Measurements from ENCODE around the gene CASP7. TPM values are rescaled to one million over a fixed set of nuclear protein-coding genes. Genes with fewer than 3 reads are reported as not detected.
A peak's percentile ranks its signal among the peaks of the same experiment; 100 is the strongest.

The CASP7 gene
- total and polyA plus RNA-seq, 7 experiments from 2014 or later, result 8.5 to 43.4 (median 13.6) TPM

DNA sequence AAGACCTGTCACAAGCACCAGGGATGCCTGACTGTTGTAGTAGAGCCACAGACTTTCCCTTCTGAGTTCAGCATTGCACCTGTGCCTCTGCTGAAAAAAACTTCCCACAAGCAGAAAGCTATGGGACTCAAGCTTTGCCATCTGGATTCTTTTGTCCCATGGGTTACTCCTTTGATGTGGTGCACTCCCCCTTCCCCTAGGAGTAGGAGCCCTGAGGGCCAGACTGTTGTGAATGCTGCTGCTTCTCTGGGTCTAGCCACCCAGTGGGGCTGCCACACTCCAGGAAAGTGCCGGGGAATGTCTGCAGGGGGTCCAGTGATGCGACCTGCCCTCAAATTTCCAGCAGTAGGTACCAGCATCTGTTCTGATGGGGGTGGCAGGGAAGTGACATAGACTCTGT lies 11.7 kb downstream of the CASP7 start:
- Mint-ChIP-seq H3K27ac (no peak overlapping the region), H3K27me3 (no peaks in the 10 kb centered on the region), H3K9me3 (peaks cover 8 to 76% (median 45%) of the 10 kb centered on the region in 11 donors), H3K4me3 (no peak overlapping the region), H3K36me3 (peaks cover 28 to 87% (median 70%) of the 10 kb centered on the region in 5 donors), H3K4me1 (peaks cover 15 to 32% (median 25%) of the 10 kb centered on the region in 7 donors)
- ATAC-seq (no peak), DNase-seq (no peak)
- Histone ChIP-seq H3K27ac (ENCODE audit: low read depth, low read length) (no peak overlapping the region), H3K36me3 (ENCODE audit: control insufficient read depth in 2 of 3, insufficient read depth in 3 of 3, low read length in 3 of 3) (peaks cover 0 to 18% (median 4%) of the 10 kb centered on the region in 3 experiments), H3K4me3 (ENCODE audit: low read length) (no peak overlapping the region), H3K27me3 (ENCODE audit: control insufficient read depth in 2 of 2, insufficient read depth in 2 of 2, low read length in 2 of 2) (no peaks in the 10 kb centered on the region), H3K9me3 (ENCODE audit: control insufficient read depth in 2 of 3, low read length in 3 of 3) (peaks cover 0 to 30% (median 13%) of the 10 kb centered on the region in 3 experiments), H3K4me1 (ENCODE audit: control insufficient read depth in 2 of 2, insufficient read depth in 2 of 2, low read length in 2 of 2) (peaks cover 0 to 7% of the 10 kb centered on the region in 2 donors)
- intact Hi-C loops (cut with micrococcal nuclease), result no loop called here
- CTCF ChIA-PET, result no interaction called here
- POLR2A ChIA-PET, result no interaction called here

DNA sequence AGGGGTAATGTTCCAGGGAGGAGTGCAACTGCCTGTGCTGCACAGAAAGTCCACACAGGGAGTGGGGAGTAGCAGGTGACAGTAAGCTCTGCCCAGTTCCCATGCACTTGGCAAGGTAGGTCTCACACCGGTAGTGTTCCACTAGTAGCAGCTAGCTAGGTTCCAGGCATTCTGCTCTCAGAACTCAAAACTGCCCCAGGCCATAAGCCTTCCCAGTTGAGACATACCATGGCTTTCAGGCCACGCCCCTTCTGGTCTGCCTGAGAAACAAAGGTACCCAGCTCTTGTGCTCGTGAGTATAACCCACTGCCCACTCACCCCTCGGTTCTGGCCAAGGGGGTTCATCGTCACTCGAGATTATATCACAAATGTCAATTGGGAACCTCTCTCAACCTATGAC lies 12.6 kb downstream of the CASP7 start:
- Mint-ChIP-seq H3K9me3 (peaks cover 8 to 68% (median 42%) of the 10 kb centered on the region in 11 donors), H3K4me1 (peaks cover 15 to 32% (median 25%) of the 10 kb centered on the region in 7 donors), H3K27me3 (no peaks in the 10 kb centered on the region), H3K36me3 (peaks cover 28 to 90% (median 74%) of the 10 kb centered on the region in 5 donors), H3K4me3 (no peak overlapping the region), H3K27ac (no peak overlapping the region)
- H3K27ac ChIP-seq (ENCODE audit: low read depth, low read length), result no peak overlapping the region
- no peaks in the 10 kb centered on the region for H3K27me3 ChIP-seq (ENCODE audit: control insufficient read depth in 2 of 2, insufficient read depth in 2 of 2, low read length in 2 of 2)
- peaks cover 0 to 7% of the 10 kb centered on the region in 2 donors for H3K4me1 ChIP-seq (ENCODE audit: control insufficient read depth in 2 of 2, insufficient read depth in 2 of 2, low read length in 2 of 2)
- no peak for ATAC-seq
- ChIA-PET POLR2A (no interaction called here), CTCF (no interaction called here)
- intact Hi-C loops (cut with micrococcal nuclease), result no loop called here
- peaks cover 0 to 20% (median 4%) of the 10 kb centered on the region in 3 experiments for H3K36me3 ChIP-seq (ENCODE audit: control insufficient read depth in 2 of 3, insufficient read depth in 3 of 3, low read length in 3 of 3)
- peaks cover 0 to 24% (median 13%) of the 10 kb centered on the region in 3 experiments for H3K9me3 ChIP-seq (ENCODE audit: control insufficient read depth in 2 of 3, low read length in 3 of 3)
- no peak overlapping the region for H3K4me3 ChIP-seq (ENCODE audit: low read length)
- DNase-seq, result no peak

DNA sequence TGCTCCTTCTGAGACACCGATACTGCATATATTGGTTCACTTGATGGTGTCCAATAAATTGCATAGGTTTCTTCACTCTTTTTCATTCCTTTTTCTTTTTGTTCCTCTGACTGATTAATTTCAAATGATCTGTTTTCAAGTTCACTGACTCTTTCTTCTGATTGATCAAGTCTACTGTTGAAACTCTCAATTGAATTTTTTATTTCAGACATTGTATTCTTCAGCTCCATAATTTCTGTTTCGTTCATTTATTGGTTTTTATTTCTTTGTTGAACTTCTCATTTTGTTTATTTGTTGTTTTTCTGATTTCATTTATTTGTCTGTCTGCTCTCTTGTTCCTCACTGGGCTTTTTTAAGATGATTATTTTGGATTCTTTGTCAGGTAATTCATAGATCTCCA lies 13.6 kb downstream of the CASP7 start:
- ATAC-seq (no peak), DNase-seq (no peak)
- Mint-ChIP-seq H3K9me3 (peaks cover 5 to 57% (median 35%) of the 10 kb centered on the region in 11 donors), H3K4me1 (peaks cover 13 to 28% (median 21%) of the 10 kb centered on the region in 7 donors), H3K4me3 (peak overlapping the region in 1 of 10 donors; percentile 33), H3K36me3 (peaks cover 24 to 86% (median 67%) of the 10 kb centered on the region in 5 donors), H3K27me3 (no peaks in the 10 kb centered on the region), H3K27ac (peak overlapping the region in 2 of 9 donors; percentile 3 to 76)
- Histone ChIP-seq H3K4me1 (ENCODE audit: control insufficient read depth in 2 of 2, insufficient read depth in 2 of 2, low read length in 2 of 2) (peaks cover 0 to 7% of the 10 kb centered on the region in 2 donors), H3K9me3 (ENCODE audit: control insufficient read depth in 2 of 3, low read length in 3 of 3) (peaks cover 0 to 17% (median 10%) of the 10 kb centered on the region in 3 experiments), H3K27ac (ENCODE audit: low read depth, low read length) (no peak overlapping the region), H3K36me3 (ENCODE audit: control insufficient read depth in 2 of 3, insufficient read depth in 3 of 3, low read length in 3 of 3) (peaks cover 0 to 30% (median 4%) of the 10 kb centered on the region in 3 experiments), H3K27me3 (ENCODE audit: control insufficient read depth in 2 of 2, insufficient read depth in 2 of 2, low read length in 2 of 2) (no peaks in the 10 kb centered on the region), H3K4me3 (ENCODE audit: low read length) (no peak overlapping the region)
- intact Hi-C loops (cut with micrococcal nuclease), result no loop called here
- ChIA-PET CTCF (no interaction called here), POLR2A (no interaction called here)

DNA sequence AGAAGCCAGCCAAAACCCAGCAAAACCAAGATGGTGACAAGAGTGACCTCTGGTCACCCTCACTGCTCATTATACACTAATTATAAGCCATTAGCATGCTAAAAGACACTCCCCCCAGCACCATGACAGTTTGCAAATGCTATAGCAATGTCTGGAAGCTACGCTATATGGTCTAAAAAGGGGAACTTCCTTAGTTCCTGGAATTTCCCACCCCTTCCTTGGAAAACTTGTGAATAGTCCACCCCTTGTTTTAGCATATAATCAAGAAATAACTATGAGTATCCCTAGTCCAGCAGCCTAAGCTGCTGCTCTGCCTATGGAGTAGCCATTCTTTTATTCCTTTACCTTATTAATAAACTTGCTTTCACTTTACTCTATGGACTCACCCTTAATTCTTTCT lies 16.0 kb downstream of the CASP7 start:
- Histone ChIP-seq H3K4me1 (ENCODE audit: control insufficient read depth in 2 of 2, insufficient read depth in 2 of 2, low read length in 2 of 2) (no peaks in the 10 kb centered on the region), H3K27ac (ENCODE audit: low read depth, low read length) (no peak overlapping the region), H3K9me3 (ENCODE audit: control insufficient read depth in 2 of 3, low read length in 3 of 3) (peaks cover 0 to 16% (median 9%) of the 10 kb centered on the region in 3 experiments), H3K36me3 (ENCODE audit: control insufficient read depth in 2 of 3, insufficient read depth in 3 of 3, low read length in 3 of 3) (peaks cover 4 to 42% (median 7%) of the 10 kb centered on the region in 3 experiments), H3K27me3 (ENCODE audit: control insufficient read depth in 2 of 2, insufficient read depth in 2 of 2, low read length in 2 of 2) (no peaks in the 10 kb centered on the region), H3K4me3 (ENCODE audit: low read length) (no peak overlapping the region)
- ChIA-PET CTCF (interaction anchor here (1.0 kb wide), 1 partner anchor 9 kb away, joined by 6 read pairs; no protein-coding TSS in a partner anchor), POLR2A (interaction anchor here (0.6 kb wide), 1 partner anchor 953 kb away, joined by 3 read pairs; no protein-coding TSS in a partner anchor)
- intact Hi-C loops (cut with micrococcal nuclease), result no loop called here
- no peak for ATAC-seq
- H3K27me3 Mint-ChIP-seq, result no peaks in the 10 kb centered on the region
- no peak overlapping the region for H3K27ac Mint-ChIP-seq
- peaks cover 4 to 34% (median 19%) of the 10 kb centered on the region in 11 donors for H3K9me3 Mint-ChIP-seq
- H3K4me1 Mint-ChIP-seq, result peaks cover under 1 to 11% (median 4%) of the 10 kb centered on the region in 7 donors
- DNase-seq, result no peak
- H3K36me3 Mint-ChIP-seq, result peaks cover 22 to 75% (median 62%) of the 10 kb centered on the region in 5 donors
- no peak overlapping the region for H3K4me3 Mint-ChIP-seq

DNA sequence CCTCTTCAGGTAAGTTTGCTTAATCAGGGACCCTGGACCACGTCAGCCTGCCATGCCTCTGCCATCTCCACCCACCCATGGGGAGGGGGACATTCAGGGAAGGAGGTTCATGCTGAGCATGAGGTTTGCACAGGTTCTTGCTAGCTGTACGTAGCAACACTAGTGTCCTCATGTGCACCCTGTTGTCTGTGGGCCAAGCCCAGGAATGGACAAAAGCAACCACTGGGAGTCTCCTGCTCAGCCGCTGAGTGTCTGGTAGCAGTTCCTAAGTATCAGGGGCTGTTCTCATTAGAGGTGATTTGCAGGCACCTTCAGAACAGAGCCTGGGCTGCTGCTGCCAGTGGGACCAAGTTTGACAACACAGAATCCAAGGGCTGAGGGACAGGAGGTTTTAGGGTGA lies 17.9 kb downstream of the CASP7 start:
- ChIA-PET CTCF (no interaction called here), POLR2A (no interaction called here)
- Mint-ChIP-seq H3K4me3 (no peak overlapping the region), H3K9me3 (peaks cover 4 to 21% (median 15%) of the 10 kb centered on the region in 11 donors), H3K27ac (no peak overlapping the region), H3K4me1 (peaks cover 0 to 11% (median 4%) of the 10 kb centered on the region in 7 donors), H3K36me3 (peaks cover 26 to 64% (median 59%) of the 10 kb centered on the region in 5 donors), H3K27me3 (no peaks in the 10 kb centered on the region)
- no peak overlapping the region for H3K4me3 ChIP-seq (ENCODE audit: low read length)
- H3K9me3 ChIP-seq (ENCODE audit: control insufficient read depth in 2 of 3, low read length in 3 of 3), result peaks cover 0 to 6% (median 4%) of the 10 kb centered on the region in 3 experiments
- intact Hi-C loops (cut with micrococcal nuclease), result no loop called here
- no peaks in the 10 kb centered on the region for H3K4me1 ChIP-seq (ENCODE audit: control insufficient read depth in 2 of 2, insufficient read depth in 2 of 2, low read length in 2 of 2)
- no peaks in the 10 kb centered on the region for H3K27me3 ChIP-seq (ENCODE audit: control insufficient read depth in 2 of 2, insufficient read depth in 2 of 2, low read length in 2 of 2)
- DNase-seq (no peak), ATAC-seq (no peak)
- H3K36me3 ChIP-seq (ENCODE audit: control insufficient read depth in 2 of 3, insufficient read depth in 3 of 3, low read length in 3 of 3), result peaks cover 4 to 34% (median 10%) of the 10 kb centered on the region in 3 experiments
- H3K27ac ChIP-seq (ENCODE audit: low read depth, low read length), result no peak overlapping the region

DNA sequence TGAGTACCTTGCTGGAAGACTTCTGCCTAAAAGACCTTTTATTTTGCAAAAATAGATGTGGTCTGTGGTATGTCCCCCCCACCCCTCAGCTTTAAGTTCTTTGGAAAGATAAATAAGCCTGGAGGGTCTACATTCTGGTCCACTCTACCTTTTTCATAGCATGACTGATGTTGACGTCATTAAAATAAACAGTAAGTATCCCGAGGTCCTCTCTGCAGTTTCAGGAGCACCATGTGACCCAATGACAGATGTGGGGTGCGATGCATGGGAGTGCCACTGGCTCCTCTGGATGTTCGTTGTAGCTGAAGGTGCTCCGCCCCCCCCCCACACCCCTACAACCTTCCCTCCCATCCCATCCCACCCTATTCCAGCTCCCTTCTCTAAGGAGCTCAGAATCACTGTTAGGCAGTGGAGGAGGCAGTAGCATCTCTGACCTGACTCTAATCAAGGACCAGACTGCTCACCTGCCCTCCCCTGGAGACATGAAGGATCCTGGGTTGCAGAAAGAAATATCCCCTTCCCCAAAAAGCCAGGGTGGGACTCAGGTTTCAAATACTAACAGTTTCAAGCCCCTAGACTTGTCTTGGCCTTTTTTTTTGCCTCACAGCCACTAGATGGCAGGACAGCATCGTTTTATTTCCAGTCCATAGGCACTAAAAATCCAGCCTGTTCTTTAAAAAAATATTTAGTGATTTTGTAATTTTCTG lies 25.1 kb downstream of the CASP7 start:
- H3K9me3 ChIP-seq (ENCODE audit: control insufficient read depth in 2 of 3, low read length in 3 of 3), result no peaks in the 10 kb centered on the region
- H3K36me3 ChIP-seq (ENCODE audit: control insufficient read depth in 2 of 3, insufficient read depth in 3 of 3, low read length in 3 of 3), result peaks cover 0 to 4% (median 2%) of the 10 kb centered on the region in 3 experiments
- Mint-ChIP-seq H3K4me3 (no peak overlapping the region), H3K27me3 (no peaks in the 10 kb centered on the region), H3K27ac (no peak overlapping the region), H3K4me1 (peaks cover 20 to 39% (median 33%) of the 10 kb centered on the region in 7 donors), H3K36me3 (peaks cover 8 to 33% (median 16%) of the 10 kb centered on the region in 5 donors), H3K9me3 (no peaks in the 10 kb centered on the region)
- no peak overlapping the region for H3K27ac ChIP-seq (ENCODE audit: low read depth, low read length)
- H3K4me3 ChIP-seq (ENCODE audit: low read length), result no peak overlapping the region
- ATAC-seq (no peak), DNase-seq (peak in 5 of 9 donors; percentile 12 to 30 (median 19))
- ChIA-PET CTCF (interaction anchor here (2.8 kb wide), 1 partner anchor 397 kb away, joined by 7 read pairs; no protein-coding TSS in a partner anchor), POLR2A (no interaction called here)
- intact Hi-C loops (cut with micrococcal nuclease), result loop anchor here (1.0 to 2.0 kb wide), 3 partner anchors 25 to 399 kb away; partner anchors contain the start of gene CASP7 (in 1 of the 2)
- H3K4me1 ChIP-seq (ENCODE audit: control insufficient read depth in 2 of 2, insufficient read depth in 2 of 2, low read length in 2 of 2), result peaks cover 0 to 11% of the 10 kb centered on the region in 2 donors
- no peaks in the 10 kb centered on the region for H3K27me3 ChIP-seq (ENCODE audit: control insufficient read depth in 2 of 2, insufficient read depth in 2 of 2, low read length in 2 of 2)

All from naive thymus-derived CD4-positive, alpha-beta T cell (primary cell).